Measurements from ENCODE around the gene NAALADL1.

Gene NAALADL1

DNA sequence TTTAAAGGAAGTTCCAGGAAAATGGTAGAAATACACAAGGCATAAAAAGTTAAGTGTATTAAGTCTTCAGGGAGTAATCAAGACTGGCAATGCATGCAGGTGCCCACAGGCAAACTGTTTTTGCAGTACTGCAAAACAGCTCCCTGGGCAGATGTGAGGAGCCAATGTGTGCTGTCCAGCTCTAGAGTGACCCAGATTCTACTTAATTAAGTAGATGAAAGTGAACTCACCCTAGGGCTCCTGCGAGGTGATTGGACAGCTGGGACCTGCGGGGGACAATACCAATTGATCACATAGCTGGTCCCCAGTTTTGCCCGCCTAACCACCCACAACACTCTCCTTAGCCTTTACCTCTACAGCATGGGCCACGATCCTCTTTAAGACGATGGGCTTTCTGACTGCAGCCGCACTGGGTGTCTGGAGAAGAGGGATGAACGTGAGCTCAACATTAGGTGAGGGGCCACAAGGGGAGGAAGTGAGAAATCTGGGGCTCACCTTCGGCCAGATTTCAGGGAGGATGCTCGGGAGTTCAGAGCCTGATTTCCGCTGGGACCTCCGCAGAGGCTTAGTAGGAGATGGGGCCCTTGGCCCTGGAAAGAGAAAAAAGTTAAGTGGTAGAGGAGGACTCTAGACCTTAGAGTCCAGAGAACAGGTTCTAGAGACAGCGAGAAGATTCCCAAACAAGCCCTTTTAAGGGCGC lies 24.9 kb upstream of the NAALADL1 start:
- DNase-seq, result no peak

- DNase-seq, result no peak
Measured at GRCh38 chr11:65078786-65079342, 20.5 kb upstream of the NAALADL1 start.

- DNase-seq, result no peak
Measured at GRCh38 chr11:65078151-65078550, 19.8 kb upstream of the NAALADL1 start.

DNA sequence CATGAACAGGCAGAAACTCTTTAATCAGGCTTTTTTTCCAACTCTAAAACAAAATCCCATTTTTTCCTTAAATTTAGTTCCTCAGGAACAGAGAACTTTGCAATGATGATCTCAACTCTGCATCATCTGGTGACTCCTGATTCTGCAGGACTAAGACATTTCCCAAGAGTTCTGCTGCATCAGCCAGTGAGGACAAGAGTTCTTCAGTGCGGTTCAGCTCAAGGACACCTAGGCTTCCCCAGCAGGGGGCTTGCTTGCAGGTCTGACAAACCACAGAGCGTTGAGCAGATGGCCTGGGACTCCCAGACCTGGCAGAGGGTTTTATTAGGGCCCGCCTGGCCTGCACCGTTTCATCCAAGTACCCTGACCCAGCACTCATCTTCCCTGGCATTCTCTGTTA lies 19.1 kb upstream of the NAALADL1 start:
- DNase-seq, result no peak

GRCh38 chr11:65072631-65072966 lies 14.2 kb upstream of the NAALADL1 start:
- no peak for DNase-seq

DNA sequence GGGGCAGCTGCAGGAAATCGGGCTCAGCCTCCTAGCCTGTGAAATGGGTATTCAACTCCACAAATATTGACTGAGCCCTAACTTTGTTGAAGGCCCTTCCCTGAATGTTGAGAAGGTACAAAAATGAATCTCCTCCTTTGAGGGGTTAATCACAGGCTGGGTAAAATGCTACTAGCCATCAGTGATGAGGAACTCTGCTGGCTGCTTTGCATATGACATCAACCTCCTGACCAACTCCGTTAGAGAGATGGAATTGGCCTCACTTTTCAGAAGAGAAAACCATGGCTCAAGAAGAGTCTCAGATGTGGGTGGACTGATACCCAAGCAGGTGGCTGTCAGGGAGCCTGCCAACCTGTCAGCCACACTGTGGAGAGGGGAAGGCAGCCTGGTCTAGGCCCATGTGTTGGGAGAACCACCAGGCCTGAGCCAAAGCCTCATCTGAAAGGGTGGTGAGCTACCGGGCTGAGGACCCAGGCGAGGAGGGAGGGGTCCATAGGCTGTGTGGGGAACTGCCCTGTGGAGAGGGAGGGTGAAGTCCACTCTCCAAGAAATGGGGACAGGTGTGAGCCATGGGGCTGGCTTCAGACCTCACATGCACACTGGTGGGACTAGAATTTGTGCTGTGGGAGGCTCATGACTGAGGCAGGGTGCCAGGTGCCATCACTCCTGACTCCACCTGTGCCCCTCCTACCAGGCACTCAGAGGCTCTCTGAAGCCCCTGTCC lies 13.7 kb upstream of the NAALADL1 start:
- no peak for DNase-seq

GRCh38 chr11:65069217-65069616 lies 10.9 kb upstream of the NAALADL1 start:
- no peak for DNase-seq

DNA sequence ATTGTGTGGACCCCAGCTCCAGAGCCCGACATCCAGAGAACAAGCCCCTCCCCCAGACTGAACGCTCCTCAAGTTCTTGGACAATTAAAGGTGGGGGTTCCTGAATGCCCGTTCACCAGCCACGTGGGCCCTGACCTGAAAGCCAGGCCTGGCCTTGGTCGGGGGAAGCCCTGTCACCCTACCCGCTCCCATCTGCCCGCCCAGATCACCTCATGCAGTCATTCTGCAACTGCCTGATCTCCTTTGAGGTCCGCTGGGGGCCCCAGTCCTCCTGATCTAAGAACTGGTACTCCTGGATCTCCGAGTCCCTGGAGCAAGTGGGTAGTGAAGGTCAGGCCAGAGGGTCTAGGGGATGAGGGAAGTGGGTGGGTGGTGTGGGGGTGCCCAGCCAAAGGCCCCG lies 9.1 kb upstream of the NAALADL1 start:
- DNase-seq, result no peak

DNA sequence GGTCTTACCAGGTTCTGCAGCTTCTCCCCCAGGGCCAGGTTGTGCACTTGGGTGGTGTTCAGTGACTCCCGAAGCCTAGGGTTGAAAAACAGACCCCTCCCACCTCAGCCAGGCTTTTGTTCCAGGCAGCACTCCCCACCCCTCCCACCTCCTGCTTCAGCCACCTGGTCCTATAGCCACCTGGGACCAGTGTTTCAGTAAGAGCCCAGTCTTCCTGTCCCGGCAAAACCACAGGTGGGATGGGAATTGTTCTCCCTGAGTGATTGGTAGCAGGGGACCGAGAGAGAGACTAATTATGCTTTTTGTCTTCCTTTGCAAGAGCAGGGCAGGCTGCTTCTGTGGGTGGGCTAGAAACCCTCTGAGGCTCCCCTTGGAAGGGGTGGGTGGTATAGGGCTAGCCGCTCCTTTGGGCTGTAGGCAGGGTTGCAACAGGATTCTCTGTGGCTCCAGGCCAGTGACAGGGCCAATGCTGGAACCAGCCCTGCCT lies 8.5 kb upstream of the NAALADL1 start:
- DNase-seq, result no peak

DNA sequence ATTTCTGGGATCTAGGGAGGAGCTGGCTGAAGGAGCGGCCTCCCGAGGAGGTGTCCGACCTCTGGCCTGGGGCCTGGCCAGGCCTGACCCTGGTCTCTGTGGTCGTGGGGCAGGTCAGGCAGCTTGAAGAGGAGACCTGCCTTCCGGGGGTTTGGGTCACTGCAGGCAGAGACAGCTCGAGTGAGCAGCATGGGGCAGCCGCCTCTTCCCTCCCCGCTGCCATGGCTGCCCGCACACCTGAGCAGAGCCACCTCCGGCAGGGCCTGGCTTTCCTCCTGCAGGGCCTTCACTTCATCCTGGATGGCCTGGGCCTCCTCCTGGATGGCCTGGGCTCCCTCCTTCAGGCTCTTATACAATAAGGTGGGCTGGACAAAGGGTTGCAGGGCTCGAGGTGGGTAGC lies 8.0 kb upstream of the NAALADL1 start:
- no peak for DNase-seq

DNA sequence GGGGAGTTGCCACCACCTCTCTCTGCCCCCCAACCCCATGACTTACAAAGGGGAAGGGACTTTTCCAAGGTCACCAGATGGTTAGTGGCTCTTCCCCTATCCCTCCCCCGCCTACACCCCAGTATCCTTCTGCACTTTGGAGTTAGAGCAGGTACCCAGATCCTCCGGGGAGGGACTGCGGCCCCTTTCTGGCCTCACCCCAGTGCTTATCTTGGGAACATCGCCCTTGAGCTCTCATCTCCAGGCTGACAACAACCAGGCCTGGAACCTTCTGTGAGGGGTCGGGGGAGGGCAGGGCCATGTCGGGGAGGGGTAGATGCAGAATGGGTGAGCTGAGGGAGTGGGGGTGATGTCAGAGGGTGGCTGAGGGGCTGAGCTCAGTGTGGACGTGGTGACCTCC lies 7.5 kb upstream of the NAALADL1 start:
- no peak for DNase-seq

DNA sequence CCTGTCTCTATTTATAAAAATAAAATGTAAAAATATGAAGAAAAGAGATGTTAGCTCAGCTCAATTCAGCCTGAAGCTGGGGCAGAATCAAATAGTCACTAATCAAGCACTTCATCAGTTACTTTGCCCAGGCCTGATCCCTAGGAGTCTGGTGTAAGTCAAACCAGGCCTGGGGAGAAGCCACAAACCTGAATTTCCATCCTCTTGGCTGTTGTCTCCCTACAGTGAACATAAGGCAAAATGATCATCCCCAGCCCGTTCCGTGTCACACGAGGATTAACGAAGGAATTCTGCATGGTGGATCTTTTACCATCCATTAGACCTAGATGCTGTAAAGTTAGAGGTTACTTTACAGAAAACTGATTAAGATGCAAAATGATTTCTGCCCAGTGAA lies 6.5 kb upstream of the NAALADL1 start:
- DNase-seq, result no peak

DNA sequence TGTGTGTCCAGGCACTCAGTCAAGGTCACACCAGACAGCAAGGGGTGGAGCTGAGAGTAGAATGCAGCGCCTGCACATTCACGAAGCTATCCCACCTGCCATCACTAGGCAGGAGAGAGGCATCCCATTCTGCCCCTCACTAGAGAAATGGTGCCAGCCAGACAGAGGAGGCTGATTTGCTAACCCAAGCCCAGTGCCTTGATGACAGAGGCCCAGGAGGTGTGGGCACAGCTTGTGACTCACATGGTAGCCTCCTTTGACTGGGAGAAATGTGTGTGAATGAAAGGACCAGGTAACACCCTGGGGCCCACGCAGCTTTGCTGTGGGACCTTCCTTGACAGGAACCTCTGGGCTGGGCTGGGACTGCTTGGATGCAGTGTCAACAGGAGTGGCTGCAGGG lies 5.2 kb upstream of the NAALADL1 start:
- DNase-seq, result no peak

DNA sequence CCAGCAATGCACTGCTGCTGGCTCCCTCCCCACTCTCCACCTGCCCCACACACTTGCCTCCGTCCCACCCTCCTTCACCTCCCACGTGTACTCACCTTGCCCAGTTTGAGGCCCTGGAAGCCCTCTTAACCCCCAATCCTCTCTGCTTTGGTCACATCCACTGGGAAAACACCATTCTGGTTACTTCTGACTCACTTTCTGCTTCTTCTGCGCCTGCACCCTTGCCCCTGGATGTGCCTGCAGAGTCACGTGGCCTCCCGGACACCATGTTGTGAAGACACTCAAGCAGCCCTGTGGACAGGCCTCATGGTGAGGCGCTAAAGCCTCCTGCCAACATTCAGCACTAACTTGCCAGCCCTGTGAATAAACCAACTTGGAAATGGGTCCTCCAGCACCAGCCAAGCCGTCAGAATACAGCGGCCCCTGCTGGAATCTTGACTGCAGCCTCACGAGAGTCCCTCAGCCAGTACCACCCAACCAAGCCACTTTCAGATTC lies 2.6 kb upstream of the NAALADL1 start:
- no peak for DNase-seq

GRCh38 chr11:65059959-65060824 lies 1.8 kb upstream of the NAALADL1 start:
- DNase-seq, result no peak

DNA sequence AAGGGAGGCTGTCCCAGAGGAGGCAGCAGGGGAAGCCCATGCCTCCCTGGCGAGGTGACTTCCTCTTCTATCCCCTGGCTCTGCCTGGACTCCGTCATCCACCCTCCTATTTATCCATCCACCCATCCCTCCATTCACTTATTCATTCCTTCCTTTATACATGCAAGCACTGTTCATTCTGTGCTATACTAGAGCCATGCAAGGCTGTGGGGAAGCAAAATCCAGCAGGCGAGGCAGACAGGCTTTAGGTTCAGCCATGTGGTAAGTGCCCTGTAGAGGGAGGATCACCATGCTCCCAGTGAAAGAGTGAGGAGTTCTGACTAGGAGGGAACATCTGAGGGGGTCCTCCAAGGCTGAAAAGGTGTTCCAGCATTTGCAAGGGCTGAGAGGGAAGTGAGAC lies 1.2 kb upstream of the NAALADL1 start:
- DNase-seq, result no peak

- no peak for DNase-seq
Measured at GRCh38 chr11:65058012-65058411, 341 bp downstream of the NAALADL1 start.

DNA sequence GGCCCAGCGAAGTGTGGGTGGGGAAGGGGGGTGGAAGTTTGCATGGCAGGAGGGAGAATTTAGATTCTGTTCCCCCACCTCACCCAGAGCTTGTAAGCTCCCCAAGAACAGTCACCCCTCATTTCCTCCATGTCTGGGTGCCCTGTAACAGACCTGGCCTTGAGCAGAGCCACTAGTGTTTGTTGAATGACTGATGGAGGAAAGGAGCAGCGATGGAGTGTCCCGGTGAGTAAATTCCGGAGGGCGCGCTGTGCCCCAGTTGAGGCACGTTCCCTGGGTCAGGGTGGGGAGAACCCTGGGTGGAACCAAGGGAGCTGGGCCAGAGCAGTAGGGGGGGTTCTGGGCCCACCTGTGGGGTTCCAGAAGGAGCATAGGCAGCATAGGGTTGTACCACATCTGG lies 827 bp downstream of the NAALADL1 start:
- no peak for DNase-seq

DNA sequence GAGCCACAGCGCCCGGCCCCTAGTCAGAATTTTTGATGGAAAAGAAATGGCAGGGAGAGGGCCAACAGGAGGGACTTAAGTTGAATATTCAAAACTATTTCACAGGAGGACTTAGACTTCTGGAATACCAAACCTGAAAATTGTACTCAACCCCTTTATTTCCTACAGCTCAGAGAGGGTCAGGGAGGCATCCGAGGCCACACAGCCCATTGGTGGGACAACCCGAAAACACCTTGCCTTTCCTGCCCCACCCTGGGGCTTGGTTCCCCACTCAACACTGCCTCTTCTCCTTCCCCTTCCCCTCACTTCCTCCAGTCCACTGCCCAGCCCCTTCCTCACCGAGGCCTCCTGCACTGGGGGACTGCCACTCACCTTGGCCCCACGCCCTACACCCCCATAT lies 1.4 kb downstream of the NAALADL1 start:
- no peak for DNase-seq

DNA sequence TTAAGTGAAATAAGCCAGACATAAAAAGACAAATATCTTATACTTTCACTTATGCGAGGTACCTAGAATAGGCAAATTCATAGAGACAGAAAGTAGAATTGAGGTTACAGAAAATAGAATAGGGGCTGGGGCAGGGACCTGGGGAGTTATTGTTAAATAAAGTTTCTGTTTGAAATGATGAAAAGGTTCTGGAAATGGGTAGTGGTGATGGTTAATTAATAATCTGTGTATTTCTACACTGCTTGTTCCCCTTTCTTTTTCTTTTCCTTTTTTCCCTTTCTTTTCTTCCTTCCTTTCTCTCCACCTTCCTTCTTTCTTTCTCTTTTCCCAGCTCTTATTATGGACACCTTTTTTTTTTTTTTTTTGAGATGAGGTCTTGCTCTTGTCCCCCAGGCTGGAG lies 2.8 kb downstream of the NAALADL1 start:
- DNase-seq, result no peak

DNA sequence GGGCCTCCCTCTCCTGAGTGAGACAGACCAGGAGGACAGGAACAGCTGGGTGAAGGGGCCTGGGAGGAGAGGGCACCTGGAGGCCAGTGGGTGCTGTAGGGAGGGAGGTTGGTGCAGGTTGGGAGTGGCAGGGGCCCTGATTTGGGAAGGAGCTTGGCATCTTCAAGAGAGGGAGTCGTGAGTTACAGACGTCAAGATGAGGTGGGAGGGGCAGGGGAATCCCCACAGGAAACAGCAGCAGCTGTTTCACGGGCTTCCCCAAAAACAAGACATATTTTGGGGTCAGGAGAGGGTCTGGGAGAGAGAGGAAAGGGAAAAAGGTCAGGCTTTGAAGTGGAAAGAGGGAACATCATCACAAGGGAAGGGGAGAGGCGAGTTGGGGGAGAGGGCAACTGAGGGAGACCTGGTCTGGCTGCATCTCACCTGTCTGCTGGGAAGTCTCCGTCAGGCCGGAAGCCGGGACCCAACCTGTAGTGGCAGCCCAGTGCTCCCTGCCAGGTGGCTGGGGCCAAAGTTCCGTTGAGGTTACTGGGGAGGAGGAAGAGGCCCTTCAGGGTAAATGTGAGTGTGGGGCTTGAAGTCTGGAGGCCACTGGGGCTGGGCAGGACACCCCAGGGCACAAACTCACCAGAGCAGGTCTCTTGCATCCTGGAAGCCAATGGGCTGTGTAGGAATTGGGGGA lies 4.4 kb downstream of the NAALADL1 start:
- no peak for DNase-seq

DNA sequence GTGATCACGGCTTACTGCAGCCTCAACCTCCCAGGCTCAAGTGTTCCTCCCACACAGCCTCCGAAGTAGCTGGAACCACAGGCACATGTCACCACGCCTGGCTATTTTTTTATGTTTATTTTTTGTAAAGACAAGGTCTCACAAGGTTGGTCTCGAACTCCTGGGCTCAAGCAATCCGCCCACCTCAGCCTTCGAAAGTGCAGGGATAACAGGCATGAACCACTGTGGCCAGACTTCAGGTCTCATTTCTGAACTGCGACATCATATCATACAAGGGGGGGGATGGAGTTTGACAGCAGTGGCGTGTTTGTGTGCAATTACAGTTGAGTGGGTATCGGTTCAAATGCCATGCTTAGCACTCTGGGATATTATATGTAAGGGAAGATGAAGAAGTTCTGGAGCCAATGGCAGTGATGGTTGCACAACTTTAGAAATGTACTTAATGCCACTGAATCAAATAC lies 6.9 kb downstream of the NAALADL1 start:
- DNase-seq, result no peak
